Measurements from ENCODE around the gene ERC1. TPM values are rescaled to one million over a fixed set of nuclear protein-coding genes. Genes with fewer than 3 reads are reported as not detected.
"Not testable (repeated sequence)": the region's sequence is repeated elsewhere in the genome, so short reads cannot be mapped to it uniquely, and the experiment has no call there.

The ERC1 gene
- total RNA-seq, 2 donors from 2014 or later: 40.3 to 43.0 TPM

GRCh38 chr12:1197264-1198018, 206.4 kb downstream of the ERC1 start:
- no peak for TF ChIP-seq CTCF (IDR thresholded peaks at IDR 0.05)
- Histone ChIP-seq H3K4me3 (no peak overlapping the region), H3K36me3 (peaks cover 2% of the 10 kb centered on the region), H3K27me3 (no peaks in the 10 kb centered on the region), H3K4me1 (no peaks in the 10 kb centered on the region), H3K9me3 (no peaks in the 10 kb centered on the region), H3K27ac (no peak overlapping the region)
- no peak for DNase-seq (ENCODE audit: low spot score)

- H3K27me3 ChIP-seq; DNase-seq (ENCODE audit: low spot score); H3K9me3 ChIP-seq; H3K4me3 ChIP-seq; H3K36me3 ChIP-seq; H3K27ac ChIP-seq; H3K4me1 ChIP-seq: not testable (repeated sequence)
These were observed 207.8 kb downstream of the ERC1 start for GRCh38 chr12:1198854-1199253.

GRCh38 chr12:1199700-1200099, 208.7 kb downstream of the ERC1 start:
- H3K27me3 ChIP-seq: no peaks in the 10 kb centered on the region
- no peak for TF ChIP-seq CTCF (IDR thresholded peaks at IDR 0.05)
- no peaks in the 10 kb centered on the region for H3K9me3 ChIP-seq
- no peaks in the 10 kb centered on the region for H3K36me3 ChIP-seq
- peaks cover 0 to 2% of the 10 kb centered on the region in 2 donors for H3K4me1 ChIP-seq
- H3K27ac ChIP-seq: no peak overlapping the region
- H3K4me3 ChIP-seq: no peak overlapping the region
- DNase-seq (ENCODE audit: low spot score): no peak

- Histone ChIP-seq H3K27ac (no peak overlapping the region), H3K4me1 (peaks cover 0 to 8% of the 10 kb centered on the region in 2 donors), H3K36me3 (no peaks in the 10 kb centered on the region), H3K4me3 (no peak overlapping the region), H3K27me3 (no peaks in the 10 kb centered on the region), H3K9me3 (no peaks in the 10 kb centered on the region)
- no peak for TF ChIP-seq CTCF (IDR thresholded peaks at IDR 0.05)
- DNase-seq (ENCODE audit: low spot score): no peak
These were observed 210.0 kb downstream of the ERC1 start for GRCh38 chr12:1201030-1201429.

- no peaks in the 10 kb centered on the region for H3K27me3 ChIP-seq
- H3K4me3 ChIP-seq: no peak overlapping the region
- no peak overlapping the region for H3K27ac ChIP-seq
- H3K36me3 ChIP-seq: no peaks in the 10 kb centered on the region
- H3K4me1 ChIP-seq: peaks cover 0 to 8% of the 10 kb centered on the region in 2 donors
- no peaks in the 10 kb centered on the region for H3K9me3 ChIP-seq
- no peak for TF ChIP-seq CTCF (IDR thresholded peaks at IDR 0.05)
- DNase-seq (ENCODE audit: low spot score): no peak
These were observed 210.9 kb downstream of the ERC1 start for GRCh38 chr12:1201886-1202285.

- Histone ChIP-seq H3K9me3 (no peaks in the 10 kb centered on the region), H3K27me3 (no peaks in the 10 kb centered on the region), H3K4me3 (peak overlapping the region in 1 of 2 donors; percentile 6), H3K27ac (peak overlapping the region; percentile 70 to 77), H3K36me3 (no peaks in the 10 kb centered on the region), H3K4me1 (peaks cover 0 to 8% of the 10 kb centered on the region in 2 donors)
- no peak for DNase-seq (ENCODE audit: low spot score)
- TF ChIP-seq CTCF (IDR thresholded peaks at IDR 0.05): no peak
These were observed 212.7 kb downstream of the ERC1 start for GRCh38 chr12:1203735-1204019.

All from right atrium auricular region (tissue), 2 donors.